ENCODE measurements around the gene RPL38.

RPL38 gene

DNA sequence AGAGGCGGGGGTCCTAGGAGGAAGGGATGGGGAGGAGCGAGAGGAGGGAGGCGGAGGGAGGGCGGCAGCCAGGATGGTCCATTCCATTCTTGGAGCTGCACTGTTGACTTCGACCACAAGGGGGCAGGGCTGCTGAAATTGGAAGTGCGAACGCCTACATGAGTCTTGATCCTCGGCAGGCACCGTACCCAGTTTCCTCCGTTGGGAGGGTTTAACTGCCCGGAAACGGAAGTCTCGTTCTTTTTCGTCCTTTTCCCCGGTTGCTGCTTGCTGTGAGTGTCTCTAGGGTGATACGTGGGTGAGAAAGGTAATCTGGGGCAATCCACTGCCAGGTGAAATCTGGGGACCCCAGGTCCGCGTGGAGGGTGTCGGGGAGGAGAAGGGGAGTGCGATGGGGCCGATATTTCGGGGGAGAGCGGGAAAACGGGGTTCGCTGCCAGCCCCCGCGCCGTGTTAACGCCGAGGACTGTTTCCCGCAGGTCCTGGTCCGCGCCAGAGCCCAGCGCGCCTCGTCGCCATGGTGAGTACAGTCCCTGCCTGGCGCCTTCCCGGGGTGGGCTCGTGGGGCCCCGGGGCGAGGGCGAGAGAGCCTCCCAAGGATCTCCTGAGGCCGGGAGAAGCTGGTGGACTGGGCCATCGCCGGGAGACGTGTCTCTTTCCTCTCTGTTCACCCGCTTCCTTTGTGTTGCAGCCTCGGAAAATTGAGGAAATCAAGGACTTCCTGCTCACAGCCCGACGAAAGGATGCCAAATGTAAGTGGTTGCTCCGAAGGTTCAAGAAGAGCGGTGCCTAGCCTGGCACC is at the start of gene RPL38:
RPL38 (plus strand) TSS at position 240 of the 802 bp plus-strand sequence; CDS start at position 518, 278 bp downstream.
- peak; percentile 96 for DNase-seq (ENCODE audit: low read depth)

DNA sequence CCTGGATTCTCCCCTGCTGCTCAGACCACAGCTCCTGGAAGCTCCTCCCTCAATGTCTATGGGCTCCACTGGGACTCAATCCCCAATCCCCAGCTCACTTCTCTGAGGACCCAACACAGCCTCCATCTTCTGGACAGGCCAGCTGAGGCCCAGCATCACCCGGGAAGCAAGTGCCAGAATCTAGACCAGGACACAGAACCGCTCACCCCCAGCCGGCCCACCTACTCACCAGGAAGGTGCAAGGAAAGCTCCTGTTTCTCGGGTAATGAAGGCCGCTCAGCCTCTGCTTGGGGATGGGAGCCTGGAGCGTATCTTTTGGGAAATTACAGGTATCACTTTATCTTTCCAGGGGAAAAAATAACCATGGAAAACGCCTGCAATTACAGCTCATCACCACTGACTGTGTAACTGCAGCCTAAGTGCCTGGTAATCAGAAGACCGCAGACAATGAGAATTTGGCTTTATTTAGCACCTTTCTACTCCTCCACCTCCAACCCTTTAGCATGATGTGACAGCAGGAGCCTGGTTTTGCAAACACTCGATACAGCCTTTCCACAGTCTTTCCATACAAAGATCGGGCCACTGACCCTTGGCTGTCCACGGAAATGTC is 49.6 kb upstream of the RPL38 start:
- DNase-seq (ENCODE audit: low read depth): no peak

GRCh38 chr17:74156878-74157277 is 46.6 kb upstream of the RPL38 start:
- DNase-seq (ENCODE audit: low read depth): no peak

GRCh38 chr17:74157366-74157765 is 46.1 kb upstream of the RPL38 start:
- no peak for DNase-seq (ENCODE audit: low read depth)

GRCh38 chr17:74158761-74159160 is 44.7 kb upstream of the RPL38 start:
- no peak for DNase-seq (ENCODE audit: low read depth)

- no peak for DNase-seq (ENCODE audit: low read depth)
These were observed 44.1 kb upstream of the RPL38 start for GRCh38 chr17:74159226-74159840.

- DNase-seq (ENCODE audit: low read depth): no peak
These were observed 42.6 kb upstream of the RPL38 start for GRCh38 chr17:74160656-74161502.

GRCh38 chr17:74161503-74161875 is 42.0 kb upstream of the RPL38 start:
- no peak for DNase-seq (ENCODE audit: low read depth)

DNA sequence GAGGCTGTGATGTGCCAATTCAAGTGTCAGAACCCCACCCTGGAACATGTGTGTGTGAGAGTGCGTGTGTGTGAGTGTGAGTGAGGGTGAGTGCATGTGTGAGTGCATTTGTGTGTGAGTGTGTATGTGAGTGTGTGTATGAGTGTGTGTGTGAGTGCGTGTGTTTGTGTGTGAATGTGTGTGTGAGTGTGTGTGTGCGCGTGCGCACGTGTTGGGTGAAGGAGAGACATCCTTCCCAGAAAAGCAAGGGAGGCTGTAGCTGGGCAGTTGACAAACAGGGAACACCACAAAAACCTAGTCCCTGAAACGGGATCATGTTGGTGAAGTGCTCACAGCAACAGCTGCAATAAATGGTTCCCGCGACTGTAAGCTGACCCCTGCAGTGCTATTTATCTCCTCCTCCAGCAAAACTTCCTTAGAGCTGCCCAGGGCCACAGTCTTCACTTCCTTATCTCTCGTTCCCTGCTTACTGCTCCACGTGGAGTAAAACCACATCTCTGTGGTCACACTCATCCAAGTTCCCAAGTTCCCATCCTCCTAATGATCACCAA is 40.1 kb upstream of the RPL38 start:
- DNase-seq (ENCODE audit: low read depth): no peak

GRCh38 chr17:74163836-74164235 is 39.6 kb upstream of the RPL38 start:
- DNase-seq (ENCODE audit: low read depth): no peak

DNA sequence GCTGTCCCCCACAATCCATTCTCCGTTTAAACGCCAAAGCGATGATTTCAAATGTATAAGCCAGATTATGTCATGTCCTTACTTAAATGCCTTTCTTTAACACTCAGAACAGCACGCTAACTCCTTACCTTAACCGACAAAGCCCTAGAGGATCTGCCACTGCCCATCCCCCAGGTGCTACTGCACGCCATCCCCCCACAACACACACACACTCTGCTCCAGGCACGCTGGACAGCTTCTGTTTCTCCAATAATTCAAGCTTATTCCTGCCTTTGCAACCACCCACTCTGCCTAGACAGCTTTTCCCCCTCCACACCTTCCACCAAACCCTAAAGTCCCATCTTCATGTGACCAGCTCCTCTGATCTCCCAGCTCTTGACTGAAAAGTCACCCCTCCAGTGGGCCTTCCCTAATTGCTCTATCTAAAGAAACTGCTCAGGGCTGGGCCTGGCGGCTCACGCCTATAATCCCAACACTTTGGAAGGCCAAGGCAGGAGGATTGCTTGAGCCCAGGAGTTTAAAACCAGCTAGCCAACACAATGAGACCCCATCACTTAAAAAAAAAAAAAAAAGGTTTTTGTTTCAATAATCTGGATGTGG is 38.9 kb upstream of the RPL38 start:
- DNase-seq (ENCODE audit: low read depth): no peak

GRCh38 chr17:74165797-74166365 is 37.6 kb upstream of the RPL38 start:
- no peak for DNase-seq (ENCODE audit: low read depth)

GRCh38 chr17:74170924-74171323 is 32.6 kb upstream of the RPL38 start:
- no peak for DNase-seq (ENCODE audit: low read depth)

DNA sequence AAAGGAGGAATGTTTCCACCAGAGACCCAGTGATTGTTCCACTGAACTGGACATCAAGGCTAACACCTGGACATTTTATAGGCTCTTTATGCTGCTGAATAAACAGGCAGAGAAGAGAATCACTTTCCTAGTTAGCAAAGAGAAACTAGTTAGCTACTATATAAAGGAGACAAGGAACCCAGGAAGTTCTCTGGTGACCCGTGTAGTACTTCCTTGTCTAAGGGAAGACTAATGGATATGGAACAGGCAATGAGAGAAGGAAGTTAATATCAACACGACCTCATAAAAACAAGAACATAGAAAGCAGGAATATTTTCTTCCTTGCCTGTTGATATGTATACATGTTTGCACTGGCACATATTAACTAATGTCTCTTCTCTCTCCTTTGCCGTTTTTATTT is 30.8 kb upstream of the RPL38 start:
- no peak for DNase-seq (ENCODE audit: low read depth)

GRCh38 chr17:74176546-74177001 is 26.9 kb upstream of the RPL38 start:
- DNase-seq (ENCODE audit: low read depth): no peak

DNA sequence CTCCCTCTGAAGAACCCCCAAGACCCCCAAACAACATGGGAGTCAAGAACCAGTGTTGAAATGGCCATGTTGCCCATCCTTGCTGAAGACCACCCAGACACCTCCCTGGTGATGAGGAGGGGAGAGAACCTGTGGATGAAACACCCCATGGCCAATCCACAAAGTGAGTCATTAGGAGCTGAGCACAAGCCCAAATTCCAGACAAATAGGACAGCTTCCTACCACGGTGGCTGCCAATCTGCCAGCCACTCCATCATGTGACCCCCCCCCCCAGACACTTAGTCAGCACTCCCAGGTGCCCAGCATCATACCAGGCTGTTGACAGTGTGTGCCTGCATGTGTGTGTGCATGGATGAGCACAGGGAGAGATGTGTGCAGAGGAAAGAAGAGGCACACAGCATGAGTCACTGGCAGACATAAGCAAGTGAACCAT is 26.4 kb upstream of the RPL38 start:
- no peak for DNase-seq (ENCODE audit: low read depth)

DNA sequence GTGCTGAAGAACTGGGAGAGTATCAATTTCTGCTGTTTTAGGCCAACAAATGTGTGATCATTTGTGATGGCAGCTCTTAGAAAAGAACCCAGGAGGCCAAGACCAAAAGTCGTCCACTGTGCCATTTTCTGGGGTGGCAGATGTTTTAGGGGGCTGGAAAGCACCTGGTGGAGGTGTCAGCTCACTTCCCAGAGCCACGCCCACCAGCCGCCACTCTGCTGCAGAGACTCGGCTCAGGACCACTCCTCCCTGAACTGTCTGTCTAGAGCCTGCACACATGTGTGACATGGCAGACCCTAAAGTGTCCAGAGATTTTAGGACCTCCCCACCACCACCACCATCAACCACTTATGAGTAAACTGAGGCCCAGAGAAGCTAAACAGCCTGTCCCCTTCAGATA is 23.9 kb upstream of the RPL38 start:
- DNase-seq (ENCODE audit: low read depth): no peak

DNA sequence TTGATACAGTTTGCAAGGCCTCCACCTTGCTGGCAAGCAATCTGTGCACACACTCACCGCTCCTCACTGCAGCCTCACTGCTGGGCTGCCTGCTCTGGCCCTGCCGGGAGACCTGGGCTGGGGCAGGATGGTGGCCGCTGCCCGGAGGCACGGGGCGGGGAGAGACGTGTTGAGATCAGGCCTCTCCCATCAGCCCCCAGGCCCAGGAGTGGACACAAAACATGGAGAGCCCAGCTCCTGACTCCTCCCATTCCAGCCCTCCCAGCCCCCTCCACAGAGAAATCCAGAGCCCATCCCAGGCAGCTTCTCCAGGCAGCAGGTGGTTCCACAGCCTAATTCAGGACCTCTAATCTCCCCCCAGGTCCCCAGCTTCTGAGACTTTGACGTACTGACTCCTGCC is 23.1 kb upstream of the RPL38 start:
- no peak for DNase-seq (ENCODE audit: low read depth)

DNA sequence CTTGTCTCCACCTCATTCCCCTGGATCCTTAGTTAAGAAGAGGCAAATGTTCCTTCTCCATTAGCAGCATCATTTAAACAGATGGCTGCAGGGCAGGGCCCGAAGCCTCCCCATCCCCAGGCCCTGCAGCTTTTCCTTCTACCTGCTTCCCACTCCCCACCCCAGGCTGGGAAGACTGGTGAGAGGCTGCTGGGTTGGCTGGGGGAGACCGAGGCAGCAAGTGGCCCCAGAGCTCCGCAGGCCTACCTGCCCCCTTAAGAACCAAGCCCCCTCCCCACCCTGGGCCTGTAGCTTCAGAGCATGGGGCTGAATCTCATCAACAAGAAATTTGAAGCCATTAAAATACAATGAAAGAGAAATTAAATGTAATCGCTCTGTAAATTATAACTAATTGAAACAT is 22.1 kb upstream of the RPL38 start:
- DNase-seq (ENCODE audit: low read depth): no peak

- DNase-seq (ENCODE audit: low read depth): no peak
These were observed 21.3 kb upstream of the RPL38 start for GRCh38 chr17:74182041-74182723.

DNA sequence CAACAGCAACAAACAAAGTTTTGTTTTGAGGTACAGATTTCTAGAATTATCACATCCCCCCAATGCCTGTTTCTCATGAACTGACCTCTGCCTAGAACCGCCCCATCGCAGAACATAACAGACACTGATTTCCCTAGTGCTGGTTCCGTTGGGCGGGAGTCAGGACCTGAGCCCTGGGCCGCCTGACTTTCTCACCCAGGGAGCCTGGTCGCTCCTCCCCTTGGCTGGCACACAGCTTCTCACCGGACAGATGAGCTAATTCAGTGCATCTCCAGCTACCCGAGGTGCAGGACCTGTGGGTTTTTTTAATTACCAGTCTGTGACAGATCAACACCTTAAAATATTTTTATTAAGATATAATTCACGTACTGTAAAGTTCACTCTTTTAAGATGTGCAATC is 20.1 kb upstream of the RPL38 start:
- DNase-seq (ENCODE audit: low read depth): no peak

Measured in stimulated activated CD8-positive, alpha-beta memory T cell treated with anti-CD3 and anti-CD28 coated beads, Interleukin-12 subunit alpha, Interleukin-12 subunit beta, amount 100 ng/mL, for 1 hour (primary cell).